B cell (primary cell): ENCODE results near the gene DEFB118. TPM values are rescaled to one million over a fixed set of nuclear protein-coding genes. Genes with fewer than 3 reads are reported as not detected.

Source experiments
- ATAC-seq: fragments of 200-7000 bp; cut with Tn5 transposase; one replicate; pipeline ENCODE4 v1.10.0; 2021; ENCODE audit warnings: low read depth, mild to moderate bottlenecking, moderate number of reproducible peaks, moderate library complexity
- CTCF ChIA-PET: fragments of 350-600 bp; sonication (Branson Sonifier 250); formaldehyde crosslinking; loops from one replicate; lab custom pipeline; 2021; ENCODE audit warnings: antibody characterized with exemption, inconsistent platforms; lab: Charles Lee
- POLR2A ChIA-PET: fragments of 350-600 bp; sonication (Branson Sonifier 250); formaldehyde crosslinking; loops from one replicate; lab custom pipeline; 2021; ENCODE audit warnings: antibody characterized with exemption; lab: Charles Lee
- DNase-seq: peaks from one replicate; pipeline ENCODE4 v3.0.0; 2013
- H2AFZ ChIP-seq: 2 replicates; pipeline ENCODE4 v1.6.1; 2012; ENCODE audit warnings: mild to moderate bottlenecking, low read depth, low read length; ENCODE audit not compliant: insufficient read depth, poor library complexity, severe bottlenecking
- H3K27ac ChIP-seq, 2 donors: 1 replicate in 1 of 2; 2 replicates in 1 of 2; pipeline ENCODE4 v1.5.1; 2012 to 2013; ENCODE audit warnings: low read length in 2 of 2, mild to moderate bottlenecking in 2 of 2, moderate library complexity in 1 of 2
- H3K27me3 ChIP-seq, 4 experiments: fragments of 200-600 bp in 1 of 4; sonication (generic) in 1 of 4; replicated peaks in 1 of 4; 1 replicate in 2 of 4; 2 replicates in 2 of 4; pipeline versions ENCODE4 v1.6.1 to v1.7.0; 2013 to 2016; ENCODE audit warnings: low read length in 3 of 4, mild to moderate bottlenecking in 2 of 4, mixed read lengths in 1 of 4, moderate library complexity in 1 of 4; ENCODE audit not compliant: insufficient read depth in 4 of 4, control insufficient read depth in 3 of 4; ENCODE audit errors: control extremely low read depth in 1 of 4
- H3K36me3 ChIP-seq, 2 experiments: replicated peaks in 1 of 2; 1 replicate in 1 of 2; 2 replicates in 1 of 2; pipeline versions ENCODE4 v1.6.1 to v1.7.1; 2013; ENCODE audit warnings: low read length in 1 of 2; ENCODE audit not compliant: insufficient read depth in 2 of 2, control insufficient read depth in 1 of 2; ENCODE audit errors: control extremely low read depth in 1 of 2, extremely low read depth in 1 of 2
- H3K4me1 ChIP-seq, 2 donors: fragments of 200-600 bp in 1 of 2; sonication (generic) in 1 of 2; 1 replicate in 1 of 2; 2 replicates in 1 of 2; pipeline versions ENCODE4 v1.5.1 to v1.6.1; 2013 to 2017; ENCODE audit warnings: low read length in 2 of 2; ENCODE audit not compliant: control insufficient read depth in 2 of 2, insufficient read depth in 2 of 2
- H3K4me2 ChIP-seq: replicated peaks from 2 replicates; pipeline ENCODE3; 2012; ENCODE audit warnings: mild to moderate bottlenecking, low read depth, low read length; ENCODE audit not compliant: poor library complexity, severe bottlenecking
- H3K4me3 ChIP-seq, 5 experiments: fragments of 200-600 bp in 1 of 5; sonication (generic) in 1 of 5; 1 replicate in 3 of 5; 2 replicates in 2 of 5; pipeline versions ENCODE4 v1.5.1 to v1.7.0; 2011 to 2016; ENCODE audit warnings: low read length in 4 of 5, mild to moderate bottlenecking in 4 of 5, low read depth in 2 of 5, control low read depth in 1 of 5, moderate library complexity in 1 of 5; ENCODE audit not compliant: insufficient read depth in 1 of 5; ENCODE audit errors: control extremely low read depth in 1 of 5, extremely low read depth in 1 of 5
- H3K79me2 ChIP-seq: fragments of 200-600 bp; sonication (generic); one replicate; pipeline ENCODE4 v1.6.0; 2016; ENCODE audit warnings: low read length; ENCODE audit not compliant: control insufficient read depth, insufficient read depth
- H3K9ac ChIP-seq: fragments of 200-600 bp; sonication (generic); 2 replicates; pipeline ENCODE4 v1.6.1; 2017; ENCODE audit warnings: mild to moderate bottlenecking, low read length, moderate library complexity
- H3K9me3 ChIP-seq, 3 donors: one replicate each; pipeline versions ENCODE4 v1.6.1 to v1.7.1; 2013; ENCODE audit warnings: low read length in 2 of 3; ENCODE audit not compliant: control insufficient read depth in 2 of 3, insufficient read depth in 1 of 3; ENCODE audit errors: control extremely low read depth in 1 of 3
- H4K20me1 ChIP-seq: 2 replicates; pipeline ENCODE4 v1.6.0; 2012; ENCODE audit warnings: mild to moderate bottlenecking, low read length; ENCODE audit not compliant: insufficient read depth, control insufficient read depth, poor library complexity, severe bottlenecking
- H3K27ac Mint-ChIP-seq: one replicate; pipeline ENCODE4 v1.8.0; 2021; ENCODE audit warnings: mixed read lengths
- H3K27me3 Mint-ChIP-seq: one replicate; pipeline ENCODE4 v1.8.0; 2021; ENCODE audit warnings: mixed read lengths
- H3K4me1 Mint-ChIP-seq: one replicate; pipeline ENCODE4 v1.8.0; 2021; ENCODE audit warnings: mixed read lengths
- H3K4me3 Mint-ChIP-seq: one replicate; pipeline ENCODE4 v1.8.0; 2021; ENCODE audit warnings: mixed read lengths
- H3K9me3 Mint-ChIP-seq: one replicate; pipeline ENCODE4 v1.8.0; 2022; ENCODE audit warnings: mixed read lengths; ENCODE audit not compliant: insufficient read depth
- EZH2 ChIP-seq: IDR thresholded peaks from 2 replicates; pipeline ENCODE4 v1.6.1; 2012; ENCODE audit warnings: borderline replicate concordance, low read depth, mild to moderate bottlenecking, moderate library complexity, low read length; ENCODE audit not compliant: insufficient read depth, poor library complexity, severe bottlenecking
- WGBS: methylation state at CpG from one replicate; pipeline ENCODE4 v1.1.5; 2013; ENCODE audit warnings: missing lambda C conversion rate; ENCODE audit not compliant: insufficient coverage; 5-methylcytosine and 5-hydroxymethylcytosine counted together
- intact Hi-C: fragments of 100-400 bp; cut with micrococcal nuclease; formaldehyde crosslinking; loops from one replicate; pipeline ENCODE4 v1.10.0; 2022
- polyA plus RNA-seq: library from polyadenylated mRNA; depleted of rRNA; stranded (reverse); fragments of >200 nt; gene quantifications from 2 replicates; pipeline ENCODE4 v1.2.3, GENCODE V29; 2012
- total RNA-seq, 2 donors: library from RNA; stranded (reverse); fragments of 120-200 nt in 1 of 2; gene quantifications; 1 replicate in 1 of 2; 2 replicates in 1 of 2; pipeline versions ENCODE4 v1.2.3 to v1.2.4, GENCODE V29; 2013 to 2022
- TF ChIP-seq, protein P1 (sequence below): fragments of 200-600 bp; IDR thresholded peaks from one replicate; pipeline ENCODE4 v1.8.0; 2022; ENCODE audit warnings: antibody characterized with exemption, mild to moderate bottlenecking

Gene DEFB118
- total and polyA plus RNA-seq, 2 donors (not counting 1 experiment from before 2014, with no cell fraction given), result not detected

DNA sequence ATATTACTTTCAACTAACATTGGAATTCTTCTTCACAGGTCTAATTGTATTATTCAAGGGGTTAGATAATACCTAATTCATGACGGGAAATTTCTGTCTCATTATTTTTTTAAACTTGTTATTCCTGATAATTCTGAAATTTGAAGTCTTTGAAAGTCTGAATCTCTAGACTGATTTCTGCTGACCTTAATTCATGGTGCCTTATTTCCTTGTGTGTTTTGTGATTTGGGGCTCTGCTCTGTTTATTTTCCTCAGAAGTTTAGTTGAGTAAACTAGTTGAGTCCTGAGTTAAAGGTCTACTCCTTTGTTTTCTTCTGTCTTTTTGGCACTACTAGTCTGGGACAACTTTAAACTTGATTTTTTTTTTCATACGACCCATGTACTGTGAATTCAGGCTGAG is 5.9 kb downstream of the DEFB118 start:
- Mint-ChIP-seq H3K4me1 (no peaks in the 10 kb centered on the region), H3K27me3 (no peaks in the 10 kb centered on the region), H3K27ac (no peak overlapping the region), H3K9me3 (peaks cover 3% of the 10 kb centered on the region), H3K4me3 (no peak overlapping the region)
- no peaks in the 10 kb centered on the region for H3K4me1 ChIP-seq
- no peak overlapping the region for H2AFZ ChIP-seq
- TF ChIP-seq EZH2, result no peak
- TF ChIP-seq, protein P1, sequence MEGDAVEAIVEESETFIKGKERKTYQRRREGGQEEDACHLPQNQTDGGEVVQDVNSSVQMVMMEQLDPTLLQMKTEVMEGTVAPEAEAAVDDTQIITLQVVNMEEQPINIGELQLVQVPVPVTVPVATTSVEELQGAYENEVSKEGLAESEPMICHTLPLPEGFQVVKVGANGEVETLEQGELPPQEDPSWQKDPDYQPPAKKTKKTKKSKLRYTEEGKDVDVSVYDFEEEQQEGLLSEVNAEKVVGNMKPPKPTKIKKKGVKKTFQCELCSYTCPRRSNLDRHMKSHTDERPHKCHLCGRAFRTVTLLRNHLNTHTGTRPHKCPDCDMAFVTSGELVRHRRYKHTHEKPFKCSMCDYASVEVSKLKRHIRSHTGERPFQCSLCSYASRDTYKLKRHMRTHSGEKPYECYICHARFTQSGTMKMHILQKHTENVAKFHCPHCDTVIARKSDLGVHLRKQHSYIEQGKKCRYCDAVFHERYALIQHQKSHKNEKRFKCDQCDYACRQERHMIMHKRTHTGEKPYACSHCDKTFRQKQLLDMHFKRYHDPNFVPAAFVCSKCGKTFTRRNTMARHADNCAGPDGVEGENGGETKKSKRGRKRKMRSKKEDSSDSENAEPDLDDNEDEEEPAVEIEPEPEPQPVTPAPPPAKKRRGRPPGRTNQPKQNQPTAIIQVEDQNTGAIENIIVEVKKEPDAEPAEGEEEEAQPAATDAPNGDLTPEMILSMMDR, result no peak
- H3K4me2 ChIP-seq, result no peak overlapping the region
- intact Hi-C loops, result no loop called here
- ChIA-PET POLR2A (no interaction called here), CTCF (no interaction called here)
- H3K27me3 ChIP-seq, result no peaks in the 10 kb centered on the region
- no peak overlapping the region for H3K9ac ChIP-seq
- WGBS, result no CpG with 5 or more reads among the region's 2 CpGs
- H4K20me1 ChIP-seq, result no peaks in the 10 kb centered on the region
- H3K4me3 ChIP-seq, result no peak overlapping the region
- ATAC-seq (no peak), DNase-seq (no peak)
- peaks cover 0 to 6% (median 0%) of the 10 kb centered on the region in 3 donors for H3K9me3 ChIP-seq
- no peaks in the 10 kb centered on the region for H3K79me2 ChIP-seq
- H3K27ac ChIP-seq, result no peak overlapping the region
- H3K36me3 ChIP-seq, result no peaks in the 10 kb centered on the region

DNA sequence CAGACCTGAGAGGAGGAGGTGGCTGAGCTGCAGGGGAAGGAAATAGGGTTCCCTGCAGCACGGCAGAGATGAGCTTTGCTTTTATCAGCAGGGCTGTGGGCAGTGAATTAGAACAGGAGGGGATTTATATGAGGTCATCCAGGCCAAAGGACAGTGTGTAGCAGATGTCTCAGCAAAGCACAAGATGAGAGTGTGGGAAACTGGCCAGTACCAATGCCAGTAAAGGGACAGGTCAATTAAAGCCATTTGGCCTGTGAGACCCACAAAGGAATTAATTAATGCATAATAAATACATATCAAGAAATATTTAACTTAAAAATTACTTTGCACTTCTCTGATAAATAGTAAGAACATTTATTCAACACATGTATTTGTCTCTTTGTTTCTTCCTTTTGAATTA is 22.1 kb downstream of the DEFB118 start, which contains the start of gene DEFB119:
DEFB119 (minus strand) TSS at position 101 of the 400 bp plus-strand sequence. CDS start 107 bp downstream, outside the sequence.
- H3K9me3 Mint-ChIP-seq, result no peaks in the 10 kb centered on the region
- TF ChIP-seq EZH2, result no peak
- TF ChIP-seq, protein P1, result no peak
- Histone ChIP-seq H4K20me1 (no peaks in the 10 kb centered on the region), H3K4me2 (no peak within 1 kb of the TSS), H3K9me3 (no peaks in the 10 kb centered on the region), H3K4me3 (no peak within 1 kb of the TSS), H3K79me2 (no peaks in the 10 kb centered on the region), H3K27ac (no peak within 1 kb of the TSS), H3K4me1 (no peaks in the 10 kb centered on the region), H2AFZ (no peak within 1 kb of the TSS), H3K9ac (no peak within 1 kb of the TSS), H3K27me3 (no peaks in the 10 kb centered on the region), H3K36me3 (no peaks in the 10 kb centered on the region)
- ChIA-PET CTCF (no interaction called here), POLR2A (no interaction called here)
- H3K27me3 Mint-ChIP-seq, result peaks cover 24% of the 10 kb centered on the region
- no peaks in the 10 kb centered on the region for H3K4me1 Mint-ChIP-seq
- DNase-seq (no peak), ATAC-seq (no peak)
- intact Hi-C loops, result no loop called here
- no peak within 1 kb of the TSS for H3K27ac Mint-ChIP-seq
- H3K4me3 Mint-ChIP-seq, result no peak within 1 kb of the TSS
- 50% methylated on average over 1 of the region's 1 CpG for WGBS
